Fibroblast of lung (primary cell): ENCODE data around the gene KLHL3.

Experiments
- EZH2 ChIP-seq: IDR thresholded peaks from 2 replicates; pipeline ENCODE4 v1.5.1; 2012; ENCODE audit warnings: low read length, control low read depth, mild to moderate bottlenecking; ENCODE audit errors: missing control alignments
- TF ChIP-seq, protein P1 (sequence below), 2 donors: IDR thresholded peaks in 1 of 2; conservative IDR thresholded peaks in 1 of 2; 1 replicate in 1 of 2; 2 replicates in 1 of 2; pipeline ENCODE4 v1.5.1; 2011 to 2012; ENCODE audit warnings: low read length in 2 of 2, control low read depth in 1 of 2, inconsistent platforms in 1 of 2, low read depth in 1 of 2, mild to moderate bottlenecking in 1 of 2

DNA sequence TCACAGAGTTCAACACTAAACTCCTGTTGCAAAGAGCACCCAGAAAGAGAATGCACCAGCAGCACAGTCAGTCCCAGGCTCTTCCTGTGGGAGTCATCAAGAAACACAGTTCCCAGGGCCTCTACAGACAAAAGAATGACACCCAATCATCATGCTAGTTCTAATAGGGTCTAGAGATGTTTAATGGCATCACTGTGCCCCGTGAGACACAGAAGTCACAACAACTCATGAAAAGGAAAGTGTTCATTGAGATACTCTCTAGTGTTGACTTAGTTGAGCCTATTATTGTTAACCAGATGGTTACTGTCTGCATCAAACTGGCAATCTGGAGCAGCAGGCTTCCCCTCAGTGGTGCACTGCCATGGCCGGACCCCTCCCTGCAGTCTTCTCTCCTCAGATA, 1.6 kb downstream of the KLHL3 start:
- no peak for TF ChIP-seq EZH2
- TF ChIP-seq, protein P1, sequence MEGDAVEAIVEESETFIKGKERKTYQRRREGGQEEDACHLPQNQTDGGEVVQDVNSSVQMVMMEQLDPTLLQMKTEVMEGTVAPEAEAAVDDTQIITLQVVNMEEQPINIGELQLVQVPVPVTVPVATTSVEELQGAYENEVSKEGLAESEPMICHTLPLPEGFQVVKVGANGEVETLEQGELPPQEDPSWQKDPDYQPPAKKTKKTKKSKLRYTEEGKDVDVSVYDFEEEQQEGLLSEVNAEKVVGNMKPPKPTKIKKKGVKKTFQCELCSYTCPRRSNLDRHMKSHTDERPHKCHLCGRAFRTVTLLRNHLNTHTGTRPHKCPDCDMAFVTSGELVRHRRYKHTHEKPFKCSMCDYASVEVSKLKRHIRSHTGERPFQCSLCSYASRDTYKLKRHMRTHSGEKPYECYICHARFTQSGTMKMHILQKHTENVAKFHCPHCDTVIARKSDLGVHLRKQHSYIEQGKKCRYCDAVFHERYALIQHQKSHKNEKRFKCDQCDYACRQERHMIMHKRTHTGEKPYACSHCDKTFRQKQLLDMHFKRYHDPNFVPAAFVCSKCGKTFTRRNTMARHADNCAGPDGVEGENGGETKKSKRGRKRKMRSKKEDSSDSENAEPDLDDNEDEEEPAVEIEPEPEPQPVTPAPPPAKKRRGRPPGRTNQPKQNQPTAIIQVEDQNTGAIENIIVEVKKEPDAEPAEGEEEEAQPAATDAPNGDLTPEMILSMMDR (conservative IDR thresholded peaks at IDR 0.05 in 1 of 2, IDR thresholded peaks at IDR 0.05 in 1 of 2; ENCODE audit: low read depth in 1 of 2, low read length in 2 of 2), result no peak
